ENCODE data around the gene TMEM120A.
"Not testable (repeated sequence)": the region's sequence is repeated elsewhere in the genome, so short reads cannot be mapped to it uniquely, and the experiment has no call there.

TMEM120A gene

GRCh38 chr7:75994388-75995051 lies at the start of gene TMEM120A:
TSS of gene TMEM120A (minus strand) at chr7:75994595. CDS start at chr7:75994570, 25 bp downstream.
- DNase-seq: peak; percentile 93

DNA sequence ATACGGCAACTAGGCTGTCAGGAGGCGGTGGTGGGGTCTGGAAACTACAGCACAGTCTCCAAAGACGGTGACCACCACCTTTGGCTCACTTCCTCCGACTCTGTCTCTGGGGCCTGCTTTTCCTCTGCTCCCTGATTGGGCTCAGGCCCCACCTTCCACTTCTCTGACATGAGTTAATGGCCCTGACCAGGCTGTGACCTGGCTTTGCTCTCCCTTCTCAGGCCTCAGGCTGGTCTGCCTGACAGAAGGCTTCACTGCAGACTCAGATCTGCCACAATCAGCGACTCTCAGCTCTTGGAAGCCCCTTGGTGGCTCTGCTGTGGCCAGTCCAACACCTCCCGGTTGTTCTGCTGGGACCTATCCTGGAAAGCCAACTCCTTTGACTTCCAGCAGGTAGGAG lies 45.7 kb upstream of the TMEM120A start:
- no peak for DNase-seq

DNA sequence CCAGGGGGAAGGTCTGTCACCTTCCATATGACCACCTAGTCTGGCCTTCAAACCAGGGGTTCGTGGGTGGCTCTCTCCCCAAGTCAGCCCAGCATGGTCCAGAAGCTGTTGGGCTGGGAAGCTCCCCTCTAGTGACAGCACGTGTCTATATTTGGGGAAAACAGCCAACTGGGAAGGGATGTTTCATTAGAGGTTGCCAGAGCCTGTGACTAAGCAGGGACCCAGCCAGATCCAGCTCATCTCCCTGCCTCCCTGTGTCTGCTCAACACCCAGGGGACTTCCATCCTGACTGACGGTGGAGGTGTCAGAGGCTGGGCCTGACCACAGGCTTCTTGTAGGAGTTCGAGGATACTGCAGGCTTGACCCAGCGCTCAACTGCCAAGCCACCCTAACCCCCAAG lies 42.9 kb upstream of the TMEM120A start:
- DNase-seq: no peak

GRCh38 chr7:76031964-76032363 lies 37.6 kb upstream of the TMEM120A start:
- DNase-seq: no peak

- not testable (repeated sequence) for DNase-seq
Measured at GRCh38 chr7:76029682-76030081, 35.3 kb upstream of the TMEM120A start.

GRCh38 chr7:76023002-76023401 lies 28.6 kb upstream of the TMEM120A start:
- no peak for DNase-seq

DNA sequence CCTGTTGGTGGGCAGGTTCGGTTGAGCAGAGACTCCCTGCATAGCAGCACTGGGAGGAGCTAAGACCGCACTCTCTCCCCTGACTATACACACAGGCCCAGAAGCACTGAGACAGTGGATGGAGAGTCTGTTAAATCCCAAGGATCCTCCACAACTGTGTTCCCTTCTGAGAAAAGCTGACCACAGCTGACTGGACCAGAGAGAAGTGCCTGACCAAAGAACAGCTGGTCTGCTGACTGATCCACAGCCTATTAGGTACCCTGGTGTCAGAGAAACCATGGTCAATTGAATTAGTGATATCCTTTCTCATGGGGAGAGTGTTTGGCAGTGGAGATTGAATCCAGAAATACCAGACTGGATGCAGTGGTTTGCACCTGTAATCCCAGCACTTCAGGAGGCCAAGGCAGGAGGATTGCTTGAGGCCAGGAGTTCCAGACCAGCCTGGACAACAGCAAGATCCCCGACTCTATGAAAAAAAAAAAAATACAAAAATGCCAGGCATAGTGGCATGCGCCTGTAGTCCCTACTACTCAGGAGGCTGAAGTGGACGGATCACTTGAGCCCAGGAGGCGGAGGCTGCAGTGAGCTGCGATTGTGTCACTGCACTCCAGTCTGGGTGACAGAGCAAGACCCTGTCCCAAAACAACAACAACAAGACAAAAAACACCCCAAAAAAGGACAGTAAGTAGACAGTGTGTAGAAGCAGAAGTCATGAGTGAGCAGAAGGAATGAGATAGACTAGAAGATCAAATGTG lies 27.8 kb upstream of the TMEM120A start:
- DNase-seq: no peak

DNA sequence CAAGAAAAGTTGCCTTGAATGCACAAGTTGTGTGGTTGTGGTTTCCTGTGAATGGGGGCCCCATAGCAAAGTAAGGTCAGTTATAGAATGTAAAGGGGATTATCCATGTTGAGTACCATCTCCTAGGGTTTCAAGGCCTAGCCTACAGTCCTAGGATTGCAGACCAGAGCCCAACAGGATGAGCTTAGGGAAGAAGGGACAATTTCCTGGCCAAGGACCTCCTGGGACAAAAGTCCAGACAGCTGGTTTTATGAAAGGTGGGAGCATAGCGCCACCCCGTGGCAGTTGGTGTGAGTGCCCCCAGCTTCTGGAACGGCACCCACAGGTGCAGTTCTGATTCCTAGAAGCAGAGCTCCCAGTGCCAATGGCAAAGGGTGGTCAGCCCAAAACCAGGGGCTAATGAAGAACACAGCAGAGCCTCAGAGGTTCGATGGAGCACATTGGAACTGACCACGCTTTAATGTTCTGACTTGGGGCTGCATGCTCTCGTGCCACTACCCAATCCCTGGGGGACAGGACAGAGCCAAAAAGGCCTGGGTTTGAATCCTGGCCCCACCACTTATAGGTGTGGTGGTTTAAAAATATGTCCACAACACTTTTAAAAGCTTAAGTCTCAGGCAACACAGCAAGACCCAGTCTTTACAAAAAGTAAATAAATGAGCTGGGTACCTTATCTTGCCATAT lies 25.8 kb upstream of the TMEM120A start:
- DNase-seq: peak; percentile 77

- not testable (repeated sequence) for DNase-seq
Measured at GRCh38 chr7:76018520-76018919, 24.1 kb upstream of the TMEM120A start.

- no peak for DNase-seq
Measured at GRCh38 chr7:76016191-76016947, 22.0 kb upstream of the TMEM120A start.

GRCh38 chr7:76011442-76011861 lies 17.1 kb upstream of the TMEM120A start:
- DNase-seq: no peak

DNA sequence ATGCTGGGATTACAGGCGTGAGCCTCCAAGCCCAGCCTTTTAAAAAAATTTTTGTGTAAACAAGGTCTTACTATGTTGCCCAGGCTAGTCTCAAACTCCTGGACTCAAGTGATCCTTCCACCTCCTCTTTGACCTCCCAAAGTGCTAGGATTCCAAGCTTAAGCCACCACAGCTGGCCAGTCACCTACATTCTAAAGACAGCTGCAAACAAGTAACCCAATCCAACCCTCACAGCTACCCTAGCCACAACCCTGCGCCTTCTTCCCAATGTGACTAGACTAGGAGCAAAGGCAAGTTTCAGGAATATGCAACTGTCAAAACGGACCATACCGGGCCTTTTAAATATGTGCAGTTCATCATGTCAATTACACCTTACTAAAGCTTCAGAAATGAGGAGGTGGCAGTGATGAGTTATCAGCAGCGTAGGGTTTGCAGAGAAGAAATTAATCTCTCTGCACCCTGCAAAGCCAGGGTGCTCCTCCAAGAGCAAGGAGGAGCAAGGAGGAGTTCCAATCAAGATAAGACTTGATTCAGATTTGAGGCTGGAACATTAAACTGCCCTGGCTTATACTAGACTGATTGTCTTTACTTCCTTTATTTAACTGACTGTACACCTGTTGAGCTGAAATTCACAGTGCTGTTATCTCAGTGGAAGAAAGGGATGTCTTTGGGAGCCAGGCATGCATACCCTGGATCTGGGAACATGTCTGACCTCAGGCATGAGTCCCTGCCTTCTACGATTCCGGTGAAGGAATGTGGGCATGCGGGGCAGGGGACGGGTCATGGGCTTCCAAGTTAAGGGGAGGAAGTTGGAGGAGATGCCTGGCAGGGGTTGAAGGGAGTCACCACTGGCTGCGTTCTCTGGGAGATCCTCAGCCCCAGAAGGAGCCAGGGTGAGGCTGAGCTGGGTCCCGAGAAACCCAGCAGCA lies 15.5 kb upstream of the TMEM120A start:
- DNase-seq: no peak

GRCh38 chr7:76008156-76008687 lies 13.8 kb upstream of the TMEM120A start:
- no peak for DNase-seq

DNA sequence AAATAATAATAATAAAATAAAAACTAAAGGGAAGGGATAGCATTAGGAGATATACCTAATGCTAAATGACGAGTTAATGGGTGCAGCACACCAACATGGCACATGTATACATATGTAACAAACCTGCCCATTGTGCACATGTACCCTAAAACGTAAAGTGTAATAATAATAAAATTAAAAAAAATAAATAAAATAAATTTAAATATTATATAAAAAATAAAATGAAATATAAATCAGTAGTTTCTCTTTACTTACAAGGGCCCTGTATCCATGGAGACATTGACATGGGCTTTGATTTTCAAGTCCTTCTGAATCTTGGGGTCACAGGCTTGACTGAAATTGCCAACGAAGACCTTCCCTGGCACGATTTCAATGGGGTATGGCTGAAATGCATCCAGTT lies 10.6 kb upstream of the TMEM120A start:
- not testable (repeated sequence) for DNase-seq

DNA sequence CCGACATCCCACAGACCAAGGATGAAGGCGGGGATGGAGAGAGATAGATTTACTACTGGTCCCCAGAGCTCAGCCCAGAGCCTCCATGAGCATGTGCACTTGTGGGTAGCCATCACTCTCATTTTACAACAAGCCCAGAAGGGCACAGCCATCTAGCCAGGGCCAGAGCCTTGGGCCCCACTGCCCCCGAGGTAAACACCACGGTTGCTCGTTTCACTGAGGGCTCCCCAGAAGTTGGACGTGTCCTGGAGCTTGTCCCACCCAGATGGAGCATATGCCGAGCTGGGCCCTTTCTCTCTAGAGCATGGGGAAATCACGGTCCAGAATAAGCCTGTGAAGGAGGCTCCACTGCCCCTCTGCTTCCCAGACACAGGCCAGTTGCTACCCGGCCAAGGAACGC lies 9.0 kb upstream of the TMEM120A start:
- no peak for DNase-seq

DNA sequence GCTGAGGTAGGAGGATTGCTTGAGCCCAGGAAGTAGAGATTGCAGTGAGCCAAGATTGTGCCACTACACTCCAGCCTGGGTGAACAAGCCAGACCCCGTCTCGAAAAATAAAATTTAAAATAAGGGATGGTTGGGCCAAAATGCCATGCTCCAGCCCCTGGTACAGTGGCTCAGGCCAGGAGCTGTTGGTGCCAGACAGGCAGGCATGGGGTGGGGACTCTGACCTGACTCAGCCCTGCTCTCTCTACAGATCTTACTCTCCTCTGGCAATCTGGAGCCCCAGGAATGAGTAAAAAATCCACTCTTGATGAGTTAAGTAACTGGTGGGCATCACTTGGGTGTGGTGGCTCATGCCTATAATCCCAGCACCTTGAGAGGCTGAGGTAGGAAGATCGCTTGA lies 8.4 kb upstream of the TMEM120A start:
- DNase-seq: no peak

GRCh38 chr7:76002139-76002538 lies 7.7 kb upstream of the TMEM120A start:
- DNase-seq: no peak

GRCh38 chr7:76000566-76000965 lies 6.2 kb upstream of the TMEM120A start:
- DNase-seq: no peak

DNA sequence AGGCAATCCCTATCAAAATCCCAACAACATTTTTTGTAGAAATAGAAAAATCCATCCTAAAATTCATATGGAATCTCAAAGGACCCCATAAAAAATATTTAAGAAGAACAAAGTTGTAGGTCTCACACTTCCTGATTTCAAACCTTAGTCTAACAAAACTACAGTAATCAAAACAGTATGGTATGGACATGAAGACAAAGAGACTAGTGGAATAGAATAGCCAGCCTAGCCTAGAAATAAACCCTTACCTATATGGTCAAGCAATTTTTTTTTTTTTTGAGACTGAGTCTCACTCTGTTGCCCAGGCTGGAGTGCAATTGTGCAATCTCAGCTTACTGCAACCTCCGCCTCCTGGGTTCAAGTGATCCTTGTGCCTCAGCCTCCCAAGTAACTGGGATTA lies 3.6 kb upstream of the TMEM120A start:
- DNase-seq: no peak

- DNase-seq: no peak
Measured at GRCh38 chr7:75996476-75996875, 2.1 kb upstream of the TMEM120A start.

GRCh38 chr7:75995996-75996395 lies 1.6 kb upstream of the TMEM120A start:
- no peak for DNase-seq

DNA sequence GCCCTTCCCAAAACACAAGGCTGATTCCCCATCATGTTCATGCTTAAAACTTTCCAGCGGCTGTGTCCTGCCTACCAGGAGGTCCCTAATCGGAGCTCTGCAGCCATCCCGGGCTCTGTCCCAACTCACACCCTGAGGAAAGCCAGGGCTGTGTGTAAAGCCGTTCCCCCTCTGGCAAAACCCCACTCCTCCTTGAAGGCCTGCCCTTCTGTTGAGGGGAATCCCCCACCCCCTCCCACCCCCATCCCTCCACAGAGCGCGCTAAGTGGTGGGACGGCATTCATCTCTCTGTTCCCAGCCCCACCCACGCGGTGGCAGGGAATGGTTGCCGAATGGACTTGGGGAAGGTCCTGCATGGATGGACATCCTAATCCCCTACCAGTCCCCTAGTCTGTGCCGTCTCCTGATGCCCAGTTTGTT lies 667 bp upstream of the TMEM120A start:
- no peak for DNase-seq

All from activated T-cell treated with anti-CD3 and anti-CD28 coated beads, Interleukin-2, amount 50 U/mL, for 1 hour (primary cell).